IgD-negative memory B cell (primary cell): ENCODE data around the gene SLC5A12. TPM values are rescaled to one million over a fixed set of nuclear protein-coding genes. Genes with fewer than 3 reads are reported as not detected.

Source experiments
- H3K27ac Mint-ChIP-seq, 3 donors: one replicate each; pipeline ENCODE4 v1.8.0; 2020 to 2022; ENCODE audit warnings: mild to moderate bottlenecking in 3 of 3, mixed read lengths in 3 of 3, moderate library complexity in 1 of 3
- H3K27me3 Mint-ChIP-seq: one replicate; pipeline ENCODE4 v1.8.0; 2021; ENCODE audit warnings: mixed read lengths
- H3K36me3 Mint-ChIP-seq: one replicate; pipeline ENCODE4 v1.8.0; 2020; ENCODE audit warnings: mild to moderate bottlenecking, mixed read lengths
- H3K4me1 Mint-ChIP-seq, 3 donors: one replicate each; pipeline ENCODE4 v1.8.0; 2020 to 2022; ENCODE audit warnings: mixed read lengths in 3 of 3, mild to moderate bottlenecking in 1 of 3
- H3K4me3 Mint-ChIP-seq, 4 donors: one replicate each; pipeline ENCODE4 v1.8.0; 2020 to 2022; ENCODE audit warnings: mild to moderate bottlenecking in 4 of 4, mixed read lengths in 4 of 4, moderate library complexity in 3 of 4
- H3K9me3 Mint-ChIP-seq, 3 donors: one replicate each; pipeline ENCODE4 v1.8.0; 2020 to 2021; ENCODE audit warnings: mixed read lengths in 3 of 3, mild to moderate bottlenecking in 1 of 3
- polyA plus RNA-seq: library from polyadenylated mRNA; unstranded; fragments of 300-500 nt; fragmentation: Illumina TruSeq; gene quantifications from one replicate; pipeline ENCODE4 v1.2.3, GENCODE V29; 2021

The SLC5A12 gene
- polyA plus RNA-seq: not detected

DNA sequence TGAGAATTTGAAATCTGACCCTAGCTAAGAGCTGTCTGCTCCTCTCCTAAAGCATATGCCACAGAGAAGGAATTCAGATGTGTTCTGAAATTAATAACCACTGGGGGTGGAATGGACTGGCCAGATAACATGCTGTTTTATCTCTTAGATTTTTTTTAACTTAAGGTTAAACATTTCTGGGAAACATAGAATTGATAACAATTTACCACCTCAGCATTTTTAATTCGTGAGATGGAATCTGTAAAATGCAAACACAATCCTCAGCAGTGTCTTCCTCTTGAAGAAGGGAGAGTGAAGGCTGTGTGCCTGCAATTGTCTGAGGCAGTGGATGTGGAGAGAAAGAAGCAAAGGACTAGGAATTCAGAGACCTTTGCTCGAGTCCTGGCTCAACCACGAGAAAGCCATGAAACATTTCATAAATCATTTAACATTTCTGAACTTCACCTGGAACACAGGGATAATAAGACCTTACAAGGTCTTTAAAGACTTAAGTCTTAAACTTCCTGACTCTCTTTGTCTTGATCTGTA lies at the start of gene SLC5A12:
TSS of gene SLC5A12 (minus strand) at position 113 of the 528 bp plus-strand sequence. CDS start 346 bp downstream, outside the sequence.
- H3K27ac Mint-ChIP-seq: no peak within 1 kb of the TSS
- H3K4me3 Mint-ChIP-seq: no peak within 1 kb of the TSS
- H3K36me3 Mint-ChIP-seq: peaks cover 2% of the 10 kb centered on the region
- H3K9me3 Mint-ChIP-seq: peaks cover 0 to 1% (median 0%) of the 10 kb centered on the region in 3 donors
- no peaks in the 10 kb centered on the region for H3K4me1 Mint-ChIP-seq
- no peaks in the 10 kb centered on the region for H3K27me3 Mint-ChIP-seq

DNA sequence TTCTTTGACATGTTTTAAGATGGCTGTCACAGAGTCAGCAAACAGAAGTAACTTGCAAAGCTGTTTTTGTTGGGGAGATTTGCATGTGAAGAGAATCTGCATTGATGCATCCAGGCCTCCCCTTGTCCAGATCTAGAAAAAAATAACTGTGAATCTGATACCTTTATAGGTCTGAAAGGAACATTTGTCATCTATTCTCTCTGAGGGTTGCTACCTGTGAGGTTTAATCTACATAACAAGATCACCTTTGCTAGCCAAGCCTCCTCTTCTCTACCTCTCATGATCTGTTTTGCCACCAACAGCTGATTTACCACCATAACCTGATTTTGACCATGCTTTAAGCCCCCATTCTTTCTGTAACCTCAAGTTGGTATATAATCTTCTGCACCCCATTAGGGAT lies 47.2 kb upstream of the SLC5A12 start:
- H3K36me3 Mint-ChIP-seq: no peaks in the 10 kb centered on the region
- no peaks in the 10 kb centered on the region for H3K4me1 Mint-ChIP-seq
- H3K4me3 Mint-ChIP-seq: no peak overlapping the region
- H3K27me3 Mint-ChIP-seq: no peaks in the 10 kb centered on the region
- H3K27ac Mint-ChIP-seq: no peak overlapping the region
- H3K9me3 Mint-ChIP-seq: peaks cover 0 to 8% (median 7%) of the 10 kb centered on the region in 3 donors

DNA sequence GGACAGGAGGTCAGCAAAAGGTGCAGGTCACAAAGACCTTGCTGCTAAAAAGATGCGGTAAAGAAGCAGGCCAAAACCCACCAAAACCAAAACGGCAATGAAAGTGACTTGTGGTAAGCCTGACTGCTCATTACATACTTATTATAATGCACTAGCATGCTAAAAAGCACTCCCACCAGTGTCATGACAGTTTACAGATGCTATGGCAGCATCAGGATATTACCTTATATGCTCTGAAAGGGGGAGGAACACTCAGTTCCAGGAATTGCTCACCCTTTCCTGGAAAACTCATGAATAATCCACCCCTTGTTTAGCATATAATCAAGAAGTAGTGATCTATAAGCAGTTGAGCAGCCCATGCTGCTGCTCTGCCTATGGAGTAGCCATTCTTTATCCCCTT lies 45.2 kb upstream of the SLC5A12 start:
- Mint-ChIP-seq H3K27ac (no peak overlapping the region), H3K4me1 (no peaks in the 10 kb centered on the region)

GRCh38 chr11:26765323-26765722 lies 43.5 kb upstream of the SLC5A12 start:
- Mint-ChIP-seq H3K4me1 (no peaks in the 10 kb centered on the region), H3K27ac (no peak overlapping the region), H3K9me3 (peaks cover 0 to 8% (median 7%) of the 10 kb centered on the region in 3 donors), H3K36me3 (no peaks in the 10 kb centered on the region), H3K4me3 (peak overlapping the region in 1 of 4 donors; percentile 17), H3K27me3 (no peaks in the 10 kb centered on the region)

More for the DNA sequence above, 45.2 kb upstream of the SLC5A12 start:
- H3K27me3 Mint-ChIP-seq: no peaks in the 10 kb centered on the region
- H3K9me3 Mint-ChIP-seq: peaks cover 0 to 8% (median 7%) of the 10 kb centered on the region in 3 donors
- H3K36me3 Mint-ChIP-seq: no peaks in the 10 kb centered on the region
- no peak overlapping the region for H3K4me3 Mint-ChIP-seq

DNA sequence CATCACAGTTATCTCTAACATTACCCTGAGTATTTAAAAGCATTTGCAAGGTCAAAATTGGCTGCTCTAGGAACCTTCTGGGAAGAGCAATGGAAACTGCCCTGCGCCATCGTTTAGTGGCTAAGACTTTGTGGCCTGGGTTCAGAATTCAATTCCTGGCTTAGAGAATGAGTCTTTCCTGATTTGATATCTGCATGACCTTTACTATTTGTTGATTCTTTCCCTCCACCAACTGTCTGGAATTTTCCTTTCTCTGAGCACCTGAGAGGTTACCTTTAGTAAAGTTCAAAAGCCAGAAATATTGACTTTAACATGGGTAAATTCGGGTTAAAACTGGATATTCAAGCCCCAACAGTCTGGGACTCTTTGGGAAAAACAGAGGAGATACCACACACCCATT lies 43.0 kb upstream of the SLC5A12 start:
- no peaks in the 10 kb centered on the region for H3K27me3 Mint-ChIP-seq
- H3K27ac Mint-ChIP-seq: no peak overlapping the region
- no peak overlapping the region for H3K4me3 Mint-ChIP-seq

DNA sequence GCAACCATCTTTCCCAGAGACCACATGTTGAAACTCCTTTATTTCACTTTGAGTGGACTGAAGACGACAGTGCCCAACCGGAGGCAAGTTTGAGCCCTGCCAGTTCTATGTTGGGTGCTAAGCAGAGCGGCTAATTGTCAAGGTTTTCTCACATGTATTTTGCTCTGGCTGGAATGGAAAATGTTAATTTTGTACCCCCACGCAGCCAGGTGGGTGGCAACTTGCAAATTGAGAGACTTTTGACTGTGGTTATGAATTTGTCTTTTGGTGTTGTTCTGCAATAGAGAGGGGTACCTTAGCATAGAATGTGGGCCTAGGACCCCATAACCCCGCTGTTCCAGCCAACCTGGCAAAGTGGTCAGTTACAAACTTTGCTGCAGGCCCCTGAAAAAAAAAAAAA lies 42.5 kb upstream of the SLC5A12 start:
- H3K36me3 Mint-ChIP-seq: no peaks in the 10 kb centered on the region
- peaks cover 0 to 6% (median 5%) of the 10 kb centered on the region in 3 donors for H3K9me3 Mint-ChIP-seq
- no peak overlapping the region for H3K4me3 Mint-ChIP-seq
- no peak overlapping the region for H3K27ac Mint-ChIP-seq
- no peaks in the 10 kb centered on the region for H3K4me1 Mint-ChIP-seq
- no peaks in the 10 kb centered on the region for H3K27me3 Mint-ChIP-seq

More for the DNA sequence above, 43.0 kb upstream of the SLC5A12 start:
- Mint-ChIP-seq H3K36me3 (no peaks in the 10 kb centered on the region), H3K4me1 (no peaks in the 10 kb centered on the region), H3K9me3 (peaks cover 0 to 7% (median 5%) of the 10 kb centered on the region in 3 donors)

GRCh38 chr11:26762089-26762488 lies 40.2 kb upstream of the SLC5A12 start:
- H3K9me3 Mint-ChIP-seq: peaks cover 0 to 3% (median 3%) of the 10 kb centered on the region in 3 donors
- no peak overlapping the region for H3K27ac Mint-ChIP-seq
- H3K4me1 Mint-ChIP-seq: no peaks in the 10 kb centered on the region
- no peaks in the 10 kb centered on the region for H3K36me3 Mint-ChIP-seq
- H3K4me3 Mint-ChIP-seq: no peak overlapping the region
- H3K27me3 Mint-ChIP-seq: no peaks in the 10 kb centered on the region

DNA sequence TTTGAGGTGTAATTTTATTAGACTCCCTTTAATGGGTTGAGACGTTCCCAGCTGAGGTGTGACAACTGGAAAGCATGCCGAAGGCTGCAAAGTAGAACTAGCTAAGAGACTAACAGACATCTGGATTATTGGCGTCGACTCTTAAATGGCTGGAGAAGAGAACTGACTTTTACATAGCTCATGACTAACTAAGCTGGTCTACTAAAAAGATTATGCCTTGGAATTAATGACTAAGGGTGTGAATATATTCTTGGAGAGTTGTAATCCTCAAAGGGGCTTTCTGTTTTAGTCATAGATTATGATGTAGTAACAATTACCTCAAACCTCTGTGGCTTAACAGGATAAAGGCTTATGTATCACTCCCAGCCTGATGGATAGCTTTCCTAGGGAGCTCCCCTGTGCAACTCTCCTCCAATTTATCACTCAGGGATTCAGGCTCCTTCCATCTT lies 39.5 kb upstream of the SLC5A12 start:
- Mint-ChIP-seq H3K4me3 (no peak overlapping the region), H3K27me3 (no peaks in the 10 kb centered on the region), H3K27ac (no peak overlapping the region), H3K9me3 (peaks cover 0 to 8% (median 0%) of the 10 kb centered on the region in 3 donors), H3K36me3 (no peaks in the 10 kb centered on the region), H3K4me1 (no peaks in the 10 kb centered on the region)

DNA sequence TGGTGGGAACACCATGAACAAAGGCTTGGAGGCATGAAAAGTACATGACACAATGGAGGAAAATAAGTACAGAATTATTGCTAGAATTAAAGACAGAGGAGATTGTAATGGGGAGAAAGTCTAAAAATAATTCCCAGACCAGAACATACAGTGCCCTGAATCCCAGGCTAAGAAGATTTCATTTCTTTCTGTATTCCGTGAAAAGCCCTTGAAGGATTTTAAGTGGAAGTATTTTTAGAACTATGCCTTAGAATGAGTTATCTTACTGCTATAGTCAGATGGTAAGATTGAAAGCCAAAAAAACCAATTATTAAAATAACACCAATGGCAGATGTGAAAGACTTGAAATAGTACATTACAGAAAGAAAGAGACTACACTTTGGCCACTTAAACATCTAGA lies 36.1 kb upstream of the SLC5A12 start:
- no peak overlapping the region for H3K27ac Mint-ChIP-seq
- H3K36me3 Mint-ChIP-seq: no peaks in the 10 kb centered on the region
- no peak overlapping the region for H3K4me3 Mint-ChIP-seq
- no peaks in the 10 kb centered on the region for H3K27me3 Mint-ChIP-seq
- peaks cover 0 to 5% (median 0%) of the 10 kb centered on the region in 3 donors for H3K9me3 Mint-ChIP-seq
- H3K4me1 Mint-ChIP-seq: no peaks in the 10 kb centered on the region

GRCh38 chr11:26755762-26756161 lies 33.9 kb upstream of the SLC5A12 start:
- peak overlapping the region in 1 of 3 donors; percentile 31 for H3K27ac Mint-ChIP-seq
- H3K27me3 Mint-ChIP-seq: no peaks in the 10 kb centered on the region
- H3K4me3 Mint-ChIP-seq: no peak overlapping the region

GRCh38 chr11:26753723-26754504 lies 32.1 kb upstream of the SLC5A12 start:
- H3K4me1 Mint-ChIP-seq: no peaks in the 10 kb centered on the region
- no peak overlapping the region for H3K4me3 Mint-ChIP-seq
- H3K9me3 Mint-ChIP-seq: peaks cover 0 to 5% (median 3%) of the 10 kb centered on the region in 3 donors
- no peak overlapping the region for H3K27ac Mint-ChIP-seq
- H3K36me3 Mint-ChIP-seq: no peaks in the 10 kb centered on the region
- no peaks in the 10 kb centered on the region for H3K27me3 Mint-ChIP-seq

More at GRCh38 chr11:26755762-26756161, 33.9 kb upstream of the SLC5A12 start:
- Mint-ChIP-seq H3K36me3 (no peaks in the 10 kb centered on the region), H3K9me3 (peaks cover 0 to 5% (median 1%) of the 10 kb centered on the region in 3 donors), H3K4me1 (no peaks in the 10 kb centered on the region)

- H3K27ac Mint-ChIP-seq: no peak overlapping the region
- no peaks in the 10 kb centered on the region for H3K36me3 Mint-ChIP-seq
- H3K4me1 Mint-ChIP-seq: peaks cover 0 to 2% (median 0%) of the 10 kb centered on the region in 3 donors
- no peaks in the 10 kb centered on the region for H3K27me3 Mint-ChIP-seq
- no peak overlapping the region for H3K4me3 Mint-ChIP-seq
- peaks cover 0 to 3% (median 0%) of the 10 kb centered on the region in 3 donors for H3K9me3 Mint-ChIP-seq
These were observed 28.1 kb upstream of the SLC5A12 start for GRCh38 chr11:26749927-26750326.

DNA sequence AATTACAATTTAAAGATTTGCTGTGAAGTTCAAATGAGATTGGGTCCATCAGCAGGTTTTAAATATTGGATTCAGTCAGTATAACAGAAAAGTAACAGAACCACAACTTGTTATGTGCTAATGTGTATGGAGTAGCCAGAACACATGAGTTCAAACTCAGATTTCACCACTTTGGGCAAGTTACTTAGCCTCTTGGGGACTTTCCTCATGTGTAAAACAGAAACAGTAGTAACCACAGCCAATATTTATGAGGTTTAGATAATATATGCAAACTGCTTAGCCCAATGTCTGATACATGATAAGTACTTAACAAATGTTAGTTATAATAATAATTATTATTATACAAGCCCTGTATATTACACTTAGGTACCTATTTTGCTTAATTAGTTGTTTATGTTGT lies 21.8 kb upstream of the SLC5A12 start:
- Mint-ChIP-seq H3K27ac (no peak overlapping the region), H3K27me3 (no peaks in the 10 kb centered on the region), H3K4me1 (peaks cover 0 to 2% (median 0%) of the 10 kb centered on the region in 3 donors), H3K4me3 (no peak overlapping the region), H3K9me3 (peaks cover 0 to 3% (median 2%) of the 10 kb centered on the region in 3 donors), H3K36me3 (no peaks in the 10 kb centered on the region)

- Mint-ChIP-seq H3K27ac (no peak overlapping the region), H3K9me3 (peaks cover 0 to 3% (median 2%) of the 10 kb centered on the region in 3 donors), H3K36me3 (no peaks in the 10 kb centered on the region), H3K4me1 (peaks cover 0 to 2% (median 0%) of the 10 kb centered on the region in 3 donors), H3K4me3 (no peak overlapping the region), H3K27me3 (no peaks in the 10 kb centered on the region)
These were observed 21.1 kb upstream of the SLC5A12 start for GRCh38 chr11:26742966-26743365.

GRCh38 chr11:26741036-26741435 lies 19.2 kb upstream of the SLC5A12 start:
- H3K4me3 Mint-ChIP-seq: no peak overlapping the region
- H3K36me3 Mint-ChIP-seq: no peaks in the 10 kb centered on the region
- H3K27ac Mint-ChIP-seq: no peak overlapping the region
- H3K9me3 Mint-ChIP-seq: peaks cover 0 to 8% (median 2%) of the 10 kb centered on the region in 3 donors
- no peaks in the 10 kb centered on the region for H3K27me3 Mint-ChIP-seq
- peaks cover 0 to 2% (median 0%) of the 10 kb centered on the region in 3 donors for H3K4me1 Mint-ChIP-seq
